ENCODE data around the gene LAYN. TPM values are rescaled to one million over a fixed set of nuclear protein-coding genes. Genes with fewer than 3 reads are reported as not detected.
A peak's percentile ranks its signal among the peaks of the same experiment; 100 is the strongest.

LAYN gene
- polyA plus RNA-seq, 2 of the 4 experiments (the other 2 are of a cell fraction), result 4.1 to 9.0 TPM

- no peak for TF ChIP-seq RAD21 (conservative IDR thresholded peaks at IDR 0.05 in 1 of 2, IDR thresholded peaks at IDR 0.05 in 1 of 2)
- no peak for TF ChIP-seq MAX (IDR thresholded peaks at IDR 0.05)
These were observed 63.2 kb downstream of the LAYN start (continued) for GRCh38 chr11:111603611-111604130.

GRCh38 chr11:111604392-111605009, 64.0 kb downstream of the LAYN start:
- ChIA-PET POLR2A (interaction anchor here (0.7 kb wide), 1 partner anchor 162 kb away, joined by 4 read pairs; the partner anchor contains the start of gene PPP2R1B), CTCF (interaction anchor here (0.6 to 1.7 kb wide), 33 partner anchors 9 to 706 kb away, joined by 3 to 18 read pairs (median 4); no protein-coding TSS in a partner anchor)
- FAIRE-seq (no peak), ATAC-seq (no peak), DNase-seq (ENCODE audit: low read depth in 1 of 2, low spot score in 1 of 2) (peak; percentile 29 to 47)
- Histone ChIP-seq H3K4me2 (peak overlapping the region; percentile 75), H3K4me3 (peak overlapping the region; percentile 95; the same call in 1 of the 3 replicates), H3K27ac (no peak overlapping the region), H3K4me1 (peaks cover 28% of the 10 kb centered on the region; the same call in 2 of the 3 replicates), H3K9me3 (no peaks in the 10 kb centered on the region)
- WGBS (ENCODE audit: missing lambda C conversion rate), result 23% methylated on average over 9 of the region's 9 CpGs
- TF ChIP-seq TFCP2L1 (CRISPR knock-in tag; IDR thresholded peaks at IDR 0.05) (no peak), JUNB (IDR thresholded peaks at IDR 0.05) (no peak), RAD21 (conservative IDR thresholded peaks at IDR 0.05 in 1 of 2, IDR thresholded peaks at IDR 0.05 in 1 of 2) (peak; percentile 35 to 40), NPAS2 (CRISPR knock-in tag; IDR thresholded peaks at IDR 0.05; ENCODE audit: borderline replicate concordance) (no peak), HDAC2 (IDR thresholded peaks at IDR 0.05) (no peak), RNF2 (IDR thresholded peaks at IDR 0.05; ENCODE audit: borderline replicate concordance, low read depth) (no peak), CHD4 (IDR thresholded peaks at IDR 0.05; ENCODE audit: borderline replicate concordance) (no peak), POLR2AphosphoS2 (conservative IDR thresholded peaks at IDR 0.05; ENCODE audit: low read length) (no peak), RFX5 (IDR thresholded peaks at IDR 0.05) (no peak), REST (IDR thresholded peaks at IDR 0.05) (no peak), CHD2 (IDR thresholded peaks at IDR 0.05; ENCODE audit: low read length, partially characterized antibody) (no peak), TP53 (CRISPR knock-in tag; IDR thresholded peaks at IDR 0.05) (no peak), ZC3H11A (IDR thresholded peaks at IDR 0.05) (no peak), MYC (IDR thresholded peaks at IDR 0.05; ENCODE audit: borderline replicate concordance, low read length) (no peak), KDM5A (IDR thresholded peaks at IDR 0.05) (no peak), BCL3 (IDR thresholded peaks at IDR 0.05) (no peak), RARB (CRISPR knock-in tag; IDR thresholded peaks at IDR 0.05) (no peak), ESRRA (IDR thresholded peaks at IDR 0.05; ENCODE audit: borderline replicate concordance, low read length) (no peak), BHLHE40 (IDR thresholded peaks at IDR 0.05; ENCODE audit: low read depth, low read length) (no peak), USF2 (IDR thresholded peaks at IDR 0.05) (no peak), GATA3 (IDR thresholded peaks at IDR 0.05; ENCODE audit: borderline replicate concordance) (no peak), CBX2 (IDR thresholded peaks at IDR 0.05; ENCODE audit: borderline replicate concordance, low read depth) (no peak), MAZ (IDR thresholded peaks at IDR 0.05; ENCODE audit: borderline replicate concordance, low read depth, low read length) (no peak), HES2 (IDR thresholded peaks at IDR 0.05) (no peak), CTCF (IDR thresholded peaks at IDR 0.05) (peak; percentile 61), SMC3 (IDR thresholded peaks at IDR 0.05) (peak; percentile 41; the same call in 1 of the 3 replicates), EP300 (IDR thresholded peaks at IDR 0.05) (no peak)

Data from A549 (cell line).